Measurements from ENCODE around the gene NRG3.

GRCh38 chr10:82609845-82610244 is 734.9 kb downstream of the NRG3 start:
- TF ChIP-seq CTCF (IDR thresholded peaks at IDR 0.05): no peak
- no peak for TF ChIP-seq EP300 (IDR thresholded peaks at IDR 0.05)

Measured in ovary (tissue), 3 donors.